Sigmoid colon (tissue), 4 donors: ENCODE data around the gene ZNF710.

ENCODE experiments used
- CTCF ChIP-seq, 4 experiments: fragments of 450-650 bp in 3 of 4; fragments of 200-600 bp in 1 of 4; IDR thresholded peaks; one replicate each; pipeline ENCODE4 v1.5.1; 2016 to 2019; ENCODE audit warnings: antibody characterized with exemption in 4 of 4, mild to moderate bottlenecking in 3 of 4, moderate library complexity in 2 of 4
- EP300 ChIP-seq, 4 donors: sonication (generic); formaldehyde crosslinking; IDR thresholded peaks; one replicate each; pipeline ENCODE4 v1.6.1; 2017; ENCODE audit warnings: antibody characterized with exemption in 4 of 4
- POLR2A ChIP-seq, 2 donors: fragments of 450-650 bp; IDR thresholded peaks; one replicate each; pipeline ENCODE4 v1.6.1; 2016; ENCODE audit warnings: antibody characterized with exemption in 2 of 2, mild to moderate bottlenecking in 2 of 2, moderate library complexity in 2 of 2
- POLR2AphosphoS5 ChIP-seq, 4 donors: sonication (generic); formaldehyde crosslinking; IDR thresholded peaks; one replicate each; pipeline ENCODE4 v1.6.1; 2017; ENCODE audit warnings: antibody characterized with exemption in 4 of 4

DNA sequence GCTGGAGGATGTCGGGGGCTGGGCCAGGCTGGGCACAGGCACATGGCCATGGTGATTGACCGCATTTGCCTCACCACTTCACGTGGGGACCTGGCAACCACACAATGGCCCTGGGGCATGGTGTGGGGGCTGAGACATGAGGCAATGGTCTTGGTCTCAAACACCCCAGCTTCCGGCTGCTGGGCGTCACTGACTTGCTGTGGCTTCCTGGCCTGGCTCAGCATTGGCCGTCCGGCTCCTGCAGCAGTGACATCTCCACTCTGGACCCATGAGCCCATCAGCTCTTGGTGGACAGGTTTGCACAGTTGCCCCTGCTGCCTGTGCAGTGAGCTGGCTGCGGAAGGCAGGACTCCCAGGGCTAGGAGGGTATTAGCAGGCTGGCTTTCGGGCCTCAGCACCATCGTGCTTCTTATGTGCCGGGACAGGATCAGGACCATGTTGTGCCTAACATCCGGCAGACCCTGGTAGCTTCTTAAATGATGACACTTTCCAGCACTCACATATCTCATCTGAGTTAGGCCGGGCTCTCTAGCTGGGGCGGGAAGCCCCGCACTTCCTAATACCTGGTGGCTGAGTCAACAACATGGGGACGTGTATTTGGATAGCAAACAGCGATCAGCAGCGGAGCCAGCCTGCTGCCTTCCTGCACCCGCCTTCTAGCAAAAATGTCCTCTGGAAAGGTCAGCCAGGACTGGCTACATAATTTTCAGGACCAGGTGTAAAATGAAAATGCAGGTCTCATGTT lies 34.1 kb downstream of the ZNF710 start:
- TF ChIP-seq CTCF (IDR thresholded peaks at IDR 0.05), result no peak
- TF ChIP-seq POLR2A (IDR thresholded peaks at IDR 0.05), result no peak
- TF ChIP-seq POLR2AphosphoS5 (IDR thresholded peaks at IDR 0.05), result no peak
- TF ChIP-seq EP300 (IDR thresholded peaks at IDR 0.05), result no peak
